ENCODE results near the gene ATL2.

Gene ATL2

DNA sequence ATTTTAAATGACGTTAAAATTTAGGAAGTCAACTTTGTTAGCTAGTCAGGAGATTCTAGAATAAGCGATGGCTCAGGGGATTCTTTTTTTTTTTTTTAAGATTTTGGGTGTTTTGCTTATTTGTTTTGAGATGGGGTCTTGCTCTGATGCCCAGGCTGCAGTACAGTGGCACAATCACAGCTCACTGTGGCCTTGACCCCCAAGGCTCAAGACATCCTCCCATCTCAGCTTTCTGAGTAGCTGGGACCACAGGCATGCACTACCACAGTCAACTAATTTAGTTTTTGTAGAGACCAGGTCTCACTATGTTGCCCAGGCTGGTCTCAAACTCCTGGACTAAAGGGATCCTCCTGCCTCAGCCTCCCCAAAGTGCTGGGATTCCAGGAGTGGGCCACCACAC is 16.9 kb downstream of the ATL2 start:
- TF ChIP-seq, protein P1, sequence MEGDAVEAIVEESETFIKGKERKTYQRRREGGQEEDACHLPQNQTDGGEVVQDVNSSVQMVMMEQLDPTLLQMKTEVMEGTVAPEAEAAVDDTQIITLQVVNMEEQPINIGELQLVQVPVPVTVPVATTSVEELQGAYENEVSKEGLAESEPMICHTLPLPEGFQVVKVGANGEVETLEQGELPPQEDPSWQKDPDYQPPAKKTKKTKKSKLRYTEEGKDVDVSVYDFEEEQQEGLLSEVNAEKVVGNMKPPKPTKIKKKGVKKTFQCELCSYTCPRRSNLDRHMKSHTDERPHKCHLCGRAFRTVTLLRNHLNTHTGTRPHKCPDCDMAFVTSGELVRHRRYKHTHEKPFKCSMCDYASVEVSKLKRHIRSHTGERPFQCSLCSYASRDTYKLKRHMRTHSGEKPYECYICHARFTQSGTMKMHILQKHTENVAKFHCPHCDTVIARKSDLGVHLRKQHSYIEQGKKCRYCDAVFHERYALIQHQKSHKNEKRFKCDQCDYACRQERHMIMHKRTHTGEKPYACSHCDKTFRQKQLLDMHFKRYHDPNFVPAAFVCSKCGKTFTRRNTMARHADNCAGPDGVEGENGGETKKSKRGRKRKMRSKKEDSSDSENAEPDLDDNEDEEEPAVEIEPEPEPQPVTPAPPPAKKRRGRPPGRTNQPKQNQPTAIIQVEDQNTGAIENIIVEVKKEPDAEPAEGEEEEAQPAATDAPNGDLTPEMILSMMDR (IDR thresholded peaks at IDR 0.05; ENCODE audit: control insufficient read depth, extremely low read depth, insufficient read depth) = no peak
- H3K4me3 ChIP-seq (ENCODE audit: low read depth, low read length) = no peak overlapping the region
- DNase-seq (ENCODE audit: low read depth) = no peak

DNA sequence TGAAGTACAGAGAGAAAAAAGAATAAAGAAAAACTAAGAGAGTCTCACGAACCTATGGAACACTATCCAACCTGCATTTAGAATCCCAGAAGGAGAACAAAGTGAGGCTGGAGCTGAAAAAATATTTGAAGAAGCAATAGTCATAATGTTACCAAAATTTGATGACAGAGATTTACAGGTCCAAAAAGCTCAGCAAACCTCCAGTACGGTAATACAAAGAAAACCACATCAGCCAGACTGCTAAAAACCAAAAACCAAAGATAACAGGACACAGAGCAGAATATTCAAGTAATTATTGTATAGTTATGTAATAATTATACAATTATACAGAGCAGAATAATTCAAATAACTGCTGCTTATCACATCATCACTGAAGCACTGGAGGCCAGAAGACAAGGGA is 23.7 kb downstream of the ATL2 start:
- TF ChIP-seq, protein P1 (IDR thresholded peaks at IDR 0.05; ENCODE audit: control insufficient read depth, extremely low read depth, insufficient read depth) = no peak
- DNase-seq (ENCODE audit: low read depth) = no peak
- no peak overlapping the region for H3K4me3 ChIP-seq (ENCODE audit: low read depth, low read length)

DNA sequence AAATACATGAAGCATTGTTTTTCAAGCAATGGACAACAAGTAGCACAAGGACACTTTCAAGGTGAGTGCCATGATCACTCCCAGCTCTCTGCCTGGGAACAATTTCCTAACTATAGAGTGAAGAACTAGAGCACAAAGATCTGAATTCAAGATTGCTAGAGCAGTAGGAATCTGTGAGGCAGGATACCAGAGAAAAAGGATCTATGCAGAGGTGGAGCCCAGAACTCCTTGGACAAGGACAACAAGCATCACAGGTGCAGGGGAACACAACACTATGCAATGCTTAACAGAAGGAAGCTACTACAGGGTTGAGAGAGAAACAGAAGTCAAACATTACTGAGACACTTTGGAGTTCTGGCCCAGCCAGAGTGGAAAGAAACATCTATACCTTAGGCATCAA is 24.7 kb downstream of the ATL2 start:
- DNase-seq (ENCODE audit: low read depth) = no peak
- H3K4me3 ChIP-seq (ENCODE audit: low read depth, low read length) = no peak overlapping the region
- TF ChIP-seq, protein P1 (IDR thresholded peaks at IDR 0.05; ENCODE audit: control insufficient read depth, extremely low read depth, insufficient read depth) = no peak

DNA sequence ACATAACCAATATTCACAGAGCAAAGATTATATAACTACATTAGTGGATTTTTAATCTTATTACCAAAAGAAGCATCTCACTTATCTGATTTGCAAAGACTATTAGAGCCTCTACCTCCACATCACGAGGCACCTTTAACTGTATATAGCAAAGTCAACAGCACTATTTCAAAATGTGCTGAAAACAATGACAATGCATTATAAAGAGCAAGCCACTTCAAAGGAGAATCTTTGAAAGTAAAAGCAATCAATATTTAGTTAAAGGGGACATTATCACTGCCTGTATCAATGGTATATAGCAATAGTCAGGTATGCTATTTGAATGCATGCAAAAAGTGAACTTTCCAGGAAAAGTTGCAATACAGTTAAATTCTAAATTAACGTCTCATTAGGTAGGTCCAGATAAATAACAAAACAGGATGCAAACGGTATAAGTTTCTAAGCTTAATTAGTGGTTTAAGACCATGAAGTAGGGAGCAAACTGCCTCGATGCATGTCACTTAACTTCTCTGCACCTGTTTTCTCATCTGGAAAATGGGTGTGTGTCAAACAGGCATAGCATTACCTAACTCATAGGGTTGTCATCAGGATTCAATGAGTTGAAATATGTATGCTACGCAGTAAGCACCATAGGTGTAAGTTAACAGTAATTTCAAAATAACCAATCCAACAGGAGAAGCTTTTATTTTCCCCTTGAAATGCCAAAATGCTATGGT is 31.6 kb downstream of the ATL2 start:
- DNase-seq (ENCODE audit: low read depth) = no peak
- no peak overlapping the region for H3K4me3 ChIP-seq (ENCODE audit: low read depth, low read length)
- TF ChIP-seq, protein P1 (IDR thresholded peaks at IDR 0.05; ENCODE audit: control insufficient read depth, extremely low read depth, insufficient read depth) = no peak

DNA sequence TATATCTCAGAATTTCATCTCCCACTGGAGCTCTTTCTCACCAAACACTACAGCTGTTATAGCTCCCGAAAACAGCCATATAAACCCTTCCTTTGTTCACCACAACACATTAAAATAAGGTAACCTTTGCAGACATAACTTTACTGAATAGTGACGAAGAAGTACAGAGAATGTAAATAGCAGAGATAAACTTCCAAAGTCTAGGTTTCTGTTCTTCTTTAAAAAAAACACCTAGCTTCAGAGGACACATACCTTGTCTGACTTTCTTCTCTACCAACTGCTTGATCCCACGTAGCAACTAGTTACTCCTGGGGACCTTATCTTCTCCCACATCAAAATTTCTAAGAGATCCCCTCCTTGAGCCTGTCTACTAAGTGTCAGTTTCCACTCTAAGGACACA is 32.3 kb downstream of the ATL2 start:
- TF ChIP-seq, protein P1 (IDR thresholded peaks at IDR 0.05; ENCODE audit: control insufficient read depth, extremely low read depth, insufficient read depth) = no peak
- DNase-seq (ENCODE audit: low read depth) = no peak
- no peak overlapping the region for H3K4me3 ChIP-seq (ENCODE audit: low read depth, low read length)

DNA sequence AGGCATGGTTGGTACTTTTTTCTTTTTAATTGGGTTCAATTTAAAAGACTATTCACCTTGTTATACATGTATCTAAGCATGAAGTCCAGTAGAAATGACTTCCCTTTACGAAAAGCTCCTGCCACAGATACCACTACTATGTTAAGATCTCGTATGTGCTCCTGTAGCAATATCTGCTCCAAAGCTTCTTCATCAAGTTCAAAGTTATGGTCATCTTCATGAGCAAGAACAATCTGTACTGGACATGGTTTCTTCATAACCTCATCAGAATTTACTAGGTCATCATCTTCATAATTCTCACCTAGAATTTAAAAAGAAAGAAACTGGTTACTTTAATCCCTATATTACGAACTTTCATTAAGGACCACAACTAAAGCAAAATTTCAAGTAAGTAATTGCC is 33.9 kb downstream of the ATL2 start:
- H3K4me3 ChIP-seq (ENCODE audit: low read depth, low read length) = no peak overlapping the region
- TF ChIP-seq, protein P1 (IDR thresholded peaks at IDR 0.05; ENCODE audit: control insufficient read depth, extremely low read depth, insufficient read depth) = no peak
- DNase-seq (ENCODE audit: low read depth) = no peak

DNA sequence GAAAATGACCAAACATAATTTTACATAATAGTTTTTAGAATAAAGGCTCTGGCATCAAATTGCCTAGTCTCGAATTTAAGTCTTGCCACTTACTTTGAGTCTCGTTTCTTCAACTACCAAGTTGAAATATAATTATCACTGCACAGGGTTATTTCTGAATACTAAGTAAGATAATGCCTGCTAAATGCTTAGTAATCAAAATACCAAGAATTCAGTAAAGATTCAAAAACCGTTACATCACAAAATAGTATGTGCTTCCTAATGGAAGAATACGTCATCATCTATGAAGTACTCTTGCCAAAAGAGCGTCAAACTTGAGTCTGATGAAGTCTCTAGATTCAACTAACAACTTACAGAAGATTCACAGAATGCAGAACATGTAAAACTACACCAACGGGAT is 40.5 kb downstream of the ATL2 start:
- TF ChIP-seq, protein P1 (IDR thresholded peaks at IDR 0.05; ENCODE audit: control insufficient read depth, extremely low read depth, insufficient read depth) = no peak
- DNase-seq (ENCODE audit: low read depth) = no peak
- no peak overlapping the region for H3K4me3 ChIP-seq (ENCODE audit: low read depth, low read length)
